Bronchial epithelial cell (primary cell): ENCODE data around the gene PPP1R7. TPM values are rescaled to one million over a fixed set of nuclear protein-coding genes. Genes with fewer than 3 reads are reported as not detected.
"Not testable (repeated sequence)": the region's sequence is repeated elsewhere in the genome, so short reads cannot be mapped to it uniquely, and the experiment has no call there.

Experiments used
- DNase-seq: peaks from one replicate; pipeline ENCODE4 v3.0.0-alpha.2; 2010; ENCODE audit warnings: low read depth
- FAIRE-seq: peaks from 2 replicates; lab custom pipeline; 2011; peaks lifted over from hg19 to GRCh38; lab: Jason Lieb, UNC
- H3K27me3 ChIP-seq: 2 replicates; pipeline ENCODE4 v1.5.1; 2011; ENCODE audit warnings: low read length; ENCODE audit not compliant: control insufficient read depth, insufficient read depth
- H3K36me3 ChIP-seq: 2 replicates; pipeline ENCODE4 v1.5.1; 2011; ENCODE audit warnings: low read length; ENCODE audit not compliant: control insufficient read depth, insufficient read depth
- H3K4me3 ChIP-seq: 2 replicates; pipeline ENCODE4 v1.5.1; 2011; ENCODE audit warnings: mild to moderate bottlenecking, low read depth, low read length, control low read depth
- total RNA-seq: library from RNA; depleted of rRNA; stranded (reverse); fragments of >200 nt; gene quantifications from 2 replicates; pipeline ENCODE4 v1.2.1, GENCODE V29; 2014
- TF ChIP-seq, protein P1 (sequence below): IDR thresholded peaks from 2 replicates; pipeline ENCODE4 v1.5.1; 2011; ENCODE audit warnings: mild to moderate bottlenecking, moderate library complexity, low read length, control low read depth, inconsistent platforms; ENCODE audit not compliant: insufficient read depth, severe bottlenecking

The PPP1R7 gene
- total RNA-seq: 32.4 and 51.2 TPM in 2 replicates

DNA sequence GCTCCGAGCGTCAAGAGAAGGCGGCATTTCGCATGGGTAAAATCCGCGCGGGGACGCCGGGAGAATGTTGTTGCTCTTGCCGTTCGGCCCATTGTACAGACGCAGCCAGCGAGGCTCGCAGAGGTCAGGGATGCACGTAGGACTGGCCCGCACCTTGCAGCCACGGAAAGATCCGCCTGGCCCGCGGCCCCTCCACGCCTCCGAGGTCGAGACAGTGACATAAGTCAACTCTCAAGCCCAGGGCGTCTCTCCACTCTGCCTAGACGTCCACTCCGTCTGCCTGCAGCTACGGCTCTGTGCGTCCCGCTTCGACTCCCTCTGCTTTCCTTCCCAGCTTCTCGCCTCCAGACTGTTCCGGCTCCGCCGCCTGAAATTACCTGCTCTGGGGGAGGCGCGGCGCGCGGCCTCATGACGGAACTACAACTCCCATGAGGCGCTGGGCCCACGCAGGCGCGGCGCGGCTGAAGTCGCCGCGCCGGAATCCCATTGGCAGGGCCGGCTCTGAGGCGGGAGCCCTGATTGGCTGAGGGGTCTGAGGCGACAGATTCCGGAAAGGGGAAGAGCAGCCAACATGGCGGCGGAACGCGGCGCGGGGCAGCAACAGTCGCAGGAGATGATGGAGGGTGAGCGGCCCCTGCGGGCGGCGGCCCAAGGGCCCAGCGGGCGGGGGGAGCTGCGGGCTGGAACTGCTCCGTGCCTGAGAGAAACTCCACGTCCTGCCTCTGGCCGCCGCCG is at the start of gene PPP1R7:
Gene PPP1R7 (plus strand): TSS at position 543 of the 735 bp plus-strand sequence. CDS start 29 bp downstream, at position 572.
- Histone ChIP-seq H3K4me3 (peak within 1 kb of the TSS; percentile 62), H3K36me3 (peaks cover 1% of the 10 kb centered on the region), H3K27me3 (no peaks in the 10 kb centered on the region)
- TF ChIP-seq, protein P1, sequence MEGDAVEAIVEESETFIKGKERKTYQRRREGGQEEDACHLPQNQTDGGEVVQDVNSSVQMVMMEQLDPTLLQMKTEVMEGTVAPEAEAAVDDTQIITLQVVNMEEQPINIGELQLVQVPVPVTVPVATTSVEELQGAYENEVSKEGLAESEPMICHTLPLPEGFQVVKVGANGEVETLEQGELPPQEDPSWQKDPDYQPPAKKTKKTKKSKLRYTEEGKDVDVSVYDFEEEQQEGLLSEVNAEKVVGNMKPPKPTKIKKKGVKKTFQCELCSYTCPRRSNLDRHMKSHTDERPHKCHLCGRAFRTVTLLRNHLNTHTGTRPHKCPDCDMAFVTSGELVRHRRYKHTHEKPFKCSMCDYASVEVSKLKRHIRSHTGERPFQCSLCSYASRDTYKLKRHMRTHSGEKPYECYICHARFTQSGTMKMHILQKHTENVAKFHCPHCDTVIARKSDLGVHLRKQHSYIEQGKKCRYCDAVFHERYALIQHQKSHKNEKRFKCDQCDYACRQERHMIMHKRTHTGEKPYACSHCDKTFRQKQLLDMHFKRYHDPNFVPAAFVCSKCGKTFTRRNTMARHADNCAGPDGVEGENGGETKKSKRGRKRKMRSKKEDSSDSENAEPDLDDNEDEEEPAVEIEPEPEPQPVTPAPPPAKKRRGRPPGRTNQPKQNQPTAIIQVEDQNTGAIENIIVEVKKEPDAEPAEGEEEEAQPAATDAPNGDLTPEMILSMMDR: peak; percentile 17
- DNase-seq (peak; percentile 88), FAIRE-seq (no peak)

DNA sequence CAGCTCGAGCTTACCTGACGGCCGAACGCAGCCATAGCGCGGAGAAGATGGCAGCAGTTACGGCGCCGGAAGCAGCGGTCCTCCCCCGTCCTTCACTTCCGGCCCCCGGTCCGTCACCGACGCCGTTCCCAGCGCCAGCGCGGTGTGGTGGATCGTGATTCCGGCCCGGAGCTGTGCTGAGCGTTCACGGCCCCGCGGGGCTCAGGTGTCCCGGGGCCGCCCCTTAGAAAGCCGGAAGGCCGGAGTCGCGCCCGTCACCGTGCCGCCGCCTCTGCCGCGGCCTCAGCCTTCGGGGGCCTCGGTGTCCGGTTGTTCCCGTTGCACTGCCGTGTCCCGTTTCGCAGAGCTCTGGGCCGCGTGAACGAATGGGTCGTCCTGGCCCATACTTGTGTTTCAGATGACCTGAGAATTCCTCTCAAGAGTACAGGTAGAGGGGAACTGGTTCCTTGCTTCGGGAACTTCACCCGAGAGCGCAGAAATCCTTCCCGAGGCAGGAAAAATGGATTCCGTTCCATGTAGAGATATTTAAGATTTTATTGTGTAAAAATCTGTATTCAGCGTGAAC is 47.9 kb upstream of the PPP1R7 start, which contains the start of gene MTERF4:
Gene MTERF4 (minus strand): TSS at position 49 of the 565 bp plus-strand sequence. CDS start 14 bp downstream, at position 35.
- Histone ChIP-seq H3K4me3 (peak within 1 kb of the TSS; percentile 83), H3K36me3 (peaks cover 3% of the 10 kb centered on the region), H3K27me3 (no peaks in the 10 kb centered on the region)
- TF ChIP-seq, protein P1: no peak
- DNase-seq (peak; percentile 66), FAIRE-seq (no peak)

DNA sequence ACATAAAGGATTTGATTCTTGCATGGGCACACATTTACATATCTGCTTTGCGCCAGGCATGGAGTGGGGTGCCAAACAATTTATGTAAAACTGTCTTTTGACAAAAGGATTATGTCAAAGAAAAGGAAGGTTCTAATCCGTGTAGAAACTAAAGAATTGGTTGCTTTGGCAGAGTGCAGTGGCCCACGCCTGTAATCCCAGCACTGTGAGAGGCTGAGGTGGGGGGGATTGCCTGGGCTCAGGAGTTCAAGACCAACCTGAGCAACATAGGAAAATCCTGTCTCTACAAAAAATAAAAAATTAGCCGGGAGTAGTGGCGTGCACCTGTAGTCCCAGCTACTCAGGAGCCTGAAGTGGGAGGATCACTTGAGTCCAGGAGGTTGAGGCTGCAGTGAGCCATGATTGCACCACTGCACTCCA is 47.1 kb upstream of the PPP1R7 start:
- DNase-seq: no peak
- TF ChIP-seq, protein P1: no peak
- Histone ChIP-seq H3K27me3 (no peaks in the 10 kb centered on the region), H3K4me3 (peak overlapping the region; percentile 83), H3K36me3 (peaks cover 3% of the 10 kb centered on the region)
- FAIRE-seq: no peak

DNA sequence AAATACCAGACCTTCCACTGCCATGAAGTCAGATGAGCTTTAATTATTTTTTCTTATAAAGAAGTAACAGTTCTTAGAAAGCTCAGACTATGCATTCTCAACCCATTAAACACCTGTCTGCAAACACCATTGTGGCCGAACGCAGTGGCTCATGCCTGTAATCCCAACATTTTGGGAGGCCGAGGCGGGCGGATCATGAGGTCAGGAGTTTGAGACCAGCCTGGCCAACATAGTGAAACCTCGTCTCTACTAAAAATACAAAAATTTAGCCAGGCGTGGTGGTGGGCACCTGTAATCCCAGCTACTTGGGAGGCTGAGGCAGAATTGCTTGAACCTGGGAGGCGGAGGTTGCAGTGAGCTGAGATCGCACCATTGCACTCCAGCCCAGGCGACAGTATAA is 45.7 kb upstream of the PPP1R7 start:
- FAIRE-seq, DNase-seq, H3K27me3 ChIP-seq, H3K4me3 ChIP-seq, H3K36me3 ChIP-seq: not testable (repeated sequence)

DNA sequence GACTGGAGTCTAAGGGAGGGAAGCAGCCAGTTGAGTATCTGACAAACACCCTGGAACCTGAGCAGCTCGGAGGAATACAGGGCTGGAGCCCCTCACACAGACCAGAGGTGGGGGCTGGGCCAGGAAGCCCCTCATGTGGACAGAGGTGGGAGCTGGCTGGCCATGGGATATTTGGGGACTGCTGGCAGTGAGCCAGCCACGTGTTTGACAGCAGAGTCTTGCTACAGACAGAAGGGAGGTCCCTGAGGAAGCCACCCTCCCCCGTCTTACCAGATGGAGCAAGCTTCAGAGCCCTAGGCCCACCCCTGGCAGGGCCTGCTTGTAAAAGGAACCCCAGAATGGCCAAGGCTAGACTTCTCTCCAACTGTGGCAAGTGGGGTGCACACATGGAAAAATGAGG is 44.6 kb upstream of the PPP1R7 start:
- TF ChIP-seq, protein P1: no peak

GRCh38 chr2:241107031-241107783 is 43.1 kb upstream of the PPP1R7 start:
- FAIRE-seq (no peak), DNase-seq (no peak)
- H3K4me3 ChIP-seq: no peak overlapping the region
- TF ChIP-seq, protein P1: no peak
- no peaks in the 10 kb centered on the region for H3K27me3 ChIP-seq
- H3K36me3 ChIP-seq: no peaks in the 10 kb centered on the region

More for the DNA sequence above, 44.6 kb upstream of the PPP1R7 start:
- H3K36me3 ChIP-seq: no peaks in the 10 kb centered on the region
- FAIRE-seq (no peak), DNase-seq (no peak)
- H3K4me3 ChIP-seq: no peak overlapping the region
- H3K27me3 ChIP-seq: no peaks in the 10 kb centered on the region
